Mesenchymal stem cell (in vitro differentiated cells and primary cell): Measurements from ENCODE around the gene NFATC2IP.
A peak's percentile ranks its signal among the peaks of the same experiment; 100 is the strongest.
"Not testable (repeated sequence)": the region's sequence is repeated elsewhere in the genome, so short reads cannot be mapped to it uniquely, and the experiment has no call there.

Source experiments
- DNase-seq: peaks from one replicate; pipeline ENCODE4 v3.0.0-alpha.2; 2013
- H2AFZ ChIP-seq: one replicate; pipeline ENCODE4 v1.6.1; 2013; ENCODE audit warnings: low read depth, mild to moderate bottlenecking, control low read depth, inconsistent platforms, low read length, moderate library complexity
- H2AK5ac ChIP-seq: 2 replicates; pipeline ENCODE4 v1.6.1; 2013; ENCODE audit warnings: low read length, moderate library complexity, mild to moderate bottlenecking, inconsistent platforms; ENCODE audit not compliant: severe bottlenecking
- H2BK120ac ChIP-seq: one replicate; pipeline ENCODE4 v1.6.1; 2013; ENCODE audit warnings: low read depth, mild to moderate bottlenecking, inconsistent platforms, low read length, moderate library complexity
- H2BK12ac ChIP-seq, 2 experiments: one replicate each; pipeline ENCODE4 v1.6.1; 2013; ENCODE audit warnings: inconsistent platforms in 2 of 2, low read length in 2 of 2, mild to moderate bottlenecking in 2 of 2, moderate library complexity in 2 of 2, control low read depth in 1 of 2
- H2BK15ac ChIP-seq: one replicate; pipeline ENCODE4 v1.6.1; 2013; ENCODE audit warnings: mild to moderate bottlenecking, low read depth, inconsistent platforms; ENCODE audit not compliant: poor library complexity, severe bottlenecking
- H2BK5ac ChIP-seq: 2 replicates; pipeline ENCODE4 v1.6.1; 2013; ENCODE audit warnings: low read depth, mild to moderate bottlenecking, low read length, control low read depth, inconsistent platforms; ENCODE audit not compliant: poor library complexity, severe bottlenecking
- H3K14ac ChIP-seq, 2 experiments: one replicate each; pipeline ENCODE4 v1.6.1; 2013; ENCODE audit warnings: inconsistent platforms in 2 of 2, low read length in 2 of 2, control low read depth in 1 of 2, mild to moderate bottlenecking in 1 of 2, moderate library complexity in 1 of 2
- H3K18ac ChIP-seq, 2 experiments: one replicate each; pipeline ENCODE4 v1.6.1; 2013; ENCODE audit warnings: inconsistent platforms in 2 of 2, low read length in 2 of 2, control low read depth in 1 of 2, low read depth in 1 of 2, mild to moderate bottlenecking in 1 of 2
- H3K23ac ChIP-seq, 2 experiments: one replicate each; pipeline ENCODE4 v1.6.1; 2013; ENCODE audit warnings: inconsistent platforms in 2 of 2, low read length in 2 of 2, mild to moderate bottlenecking in 2 of 2, moderate library complexity in 2 of 2, control low read depth in 1 of 2
- H3K27ac ChIP-seq: 2 replicates; pipeline ENCODE4 v1.5.1; 2013; ENCODE audit warnings: mild to moderate bottlenecking, moderate library complexity, low read length, control low read depth, inconsistent platforms; ENCODE audit not compliant: poor library complexity, severe bottlenecking
- H3K27me3 ChIP-seq, 2 experiments: 2 replicates each; pipeline versions ENCODE4 v1.6.1 to v1.7.0; 2013; ENCODE audit warnings: low read length in 2 of 2, mild to moderate bottlenecking in 2 of 2, moderate library complexity in 2 of 2, control low read depth in 1 of 2, inconsistent platforms in 1 of 2; ENCODE audit not compliant: control insufficient read depth in 1 of 2, insufficient read depth in 1 of 2
- H3K36me3 ChIP-seq, 2 experiments: 2 replicates each; pipeline versions ENCODE4 v1.6.1 to v1.7.0; 2013; ENCODE audit warnings: low read length in 2 of 2, control low read depth in 1 of 2, inconsistent platforms in 1 of 2, low read depth in 1 of 2, mild to moderate bottlenecking in 1 of 2; ENCODE audit not compliant: insufficient read depth in 2 of 2, control insufficient read depth in 1 of 2
- H3K4ac ChIP-seq, 2 experiments: one replicate each; pipeline ENCODE4 v1.6.1; 2013; ENCODE audit warnings: inconsistent platforms in 2 of 2, low read length in 2 of 2, mild to moderate bottlenecking in 2 of 2, moderate library complexity in 2 of 2, control low read depth in 1 of 2, low read depth in 1 of 2
- H3K4me1 ChIP-seq: 2 replicates; pipeline ENCODE4 v1.6.1; 2013; ENCODE audit warnings: low read depth, low read length, control low read depth; ENCODE audit not compliant: control insufficient read depth, insufficient read depth
- H3K4me2 ChIP-seq: 2 replicates; pipeline ENCODE4 v1.6.1; 2013; ENCODE audit warnings: low read length, mild to moderate bottlenecking, inconsistent platforms; ENCODE audit not compliant: poor library complexity, severe bottlenecking
- H3K4me3 ChIP-seq, 2 experiments: 2 replicates each; pipeline versions ENCODE4 v1.5.1 to v1.7.0; 2013; ENCODE audit warnings: low read length in 2 of 2, mild to moderate bottlenecking in 2 of 2, control low read depth in 1 of 2, low read depth in 1 of 2; ENCODE audit not compliant: insufficient read depth in 1 of 2
- H3K79me1 ChIP-seq: replicated peaks from 2 replicates; pipeline ENCODE4 v1.6.1; 2013; ENCODE audit warnings: mild to moderate bottlenecking, control low read depth, low read length, inconsistent platforms; ENCODE audit not compliant: poor library complexity, severe bottlenecking
- H3K9ac ChIP-seq: 2 replicates; pipeline ENCODE4 v1.7.0; 2013; ENCODE audit warnings: mild to moderate bottlenecking, low read length, moderate library complexity
- H3K9me3 ChIP-seq: 2 replicates; pipeline ENCODE4 v1.7.0; 2013; ENCODE audit warnings: mild to moderate bottlenecking, low read length; ENCODE audit not compliant: control insufficient read depth
- H4K8ac ChIP-seq: one replicate; pipeline ENCODE4 v1.6.1; 2013; ENCODE audit warnings: inconsistent platforms, mild to moderate bottlenecking, low read length, moderate library complexity
- H4K91ac ChIP-seq: one replicate; pipeline ENCODE4 v1.6.1; 2013; ENCODE audit warnings: mild to moderate bottlenecking, low read length, inconsistent platforms
- WGBS: methylation state at CpG from one replicate; pipeline ENCODE4 v1.1.7; 2013; ENCODE audit warnings: mixed read lengths; 5-methylcytosine and 5-hydroxymethylcytosine counted together

NFATC2IP gene

GRCh38 chr16:28924399-28924761 lies 26.4 kb upstream of the NFATC2IP start:
- no peaks in the 10 kb centered on the region for H3K27me3 ChIP-seq
- H3K9ac ChIP-seq: peak overlapping the region; percentile 51
- WGBS: 24% methylated on average over 15 of the region's 15 CpGs
- H3K4ac ChIP-seq: peak overlapping the region in 1 of 2 experiments; percentile 72
- H3K79me1 ChIP-seq: peaks cover 10% of the 10 kb centered on the region
- H3K4me2 ChIP-seq: peak overlapping the region; percentile 50
- no peak for DNase-seq
- no peaks in the 10 kb centered on the region for H3K9me3 ChIP-seq
- peak overlapping the region; percentile 94 to 98 for H3K4me3 ChIP-seq
- no peak overlapping the region for H4K91ac ChIP-seq
- H2BK5ac ChIP-seq: no peak overlapping the region
- no peak overlapping the region for H3K27ac ChIP-seq
- peak overlapping the region in 1 of 2 experiments; percentile 55 for H3K18ac ChIP-seq
- H3K4me1 ChIP-seq: peaks cover 12% of the 10 kb centered on the region
- no peak overlapping the region for H2BK120ac ChIP-seq
- peaks cover 15 to 32% of the 10 kb centered on the region in 2 experiments for H3K36me3 ChIP-seq
- peak overlapping the region in 1 of 2 experiments; percentile 88 for H2BK12ac ChIP-seq
- no peak overlapping the region for H4K8ac ChIP-seq
- no peak overlapping the region for H2AK5ac ChIP-seq
- peak overlapping the region in 1 of 2 experiments; percentile 35 for H3K14ac ChIP-seq
- H3K23ac ChIP-seq: peak overlapping the region in 1 of 2 experiments; percentile 97
- no peak overlapping the region for H2BK15ac ChIP-seq
- peak overlapping the region; percentile 56 for H2AFZ ChIP-seq

- Histone ChIP-seq H2AFZ (peak within 1 kb of the TSS; percentile 99), H3K9me3 (no peaks in the 10 kb centered on the region), H3K27ac (peak within 1 kb of the TSS; percentile 83), H3K14ac (peak within 1 kb of the TSS in 1 of 2 experiments; percentile 100), H3K23ac (peak within 1 kb of the TSS in 1 of 2 experiments; percentile 97), H3K4me3 (peak within 1 kb of the TSS; percentile 94 to 98), H2BK120ac (peak within 1 kb of the TSS; percentile 93), H2BK5ac (peak within 1 kb of the TSS; percentile 95), H2AK5ac (peak within 1 kb of the TSS; percentile 65), H3K9ac (peak within 1 kb of the TSS; percentile 98), H3K36me3 (peaks cover 10 to 27% of the 10 kb centered on the region in 2 experiments), H3K27me3 (no peaks in the 10 kb centered on the region), H3K79me1 (peaks cover 10% of the 10 kb centered on the region), H3K4ac (peak within 1 kb of the TSS; percentile 92 to 95), H2BK12ac (peak within 1 kb of the TSS; percentile 32 to 100), H3K4me2 (peak within 1 kb of the TSS; percentile 78), H3K18ac (peak within 1 kb of the TSS; percentile 89 to 100), H4K91ac (peak within 1 kb of the TSS; percentile 98), H4K8ac (peak within 1 kb of the TSS; percentile 100), H3K4me1 (peaks cover 12% of the 10 kb centered on the region), H2BK15ac (peak within 1 kb of the TSS; percentile 99)
- WGBS: 1% methylated on average over 59 of the region's 66 CpGs
- DNase-seq: peak; percentile 90
Measured at GRCh38 chr16:28924762-28925385, 25.9 kb upstream of the NFATC2IP start, which contains the start of gene RABEP2. TSS of gene RABEP2 (minus strand) at chr16:28925238. CDS start at chr16:28925163, 75 bp downstream.

- peak overlapping the region; percentile 80 to 94 for H3K4me3 ChIP-seq
- H3K4ac ChIP-seq: peak overlapping the region; percentile 92 to 95
- peak overlapping the region; percentile 55 for H2BK15ac ChIP-seq
- H3K9me3 ChIP-seq: no peaks in the 10 kb centered on the region
- peak overlapping the region; percentile 32 to 71 for H2BK12ac ChIP-seq
- H2BK5ac ChIP-seq: peak overlapping the region; percentile 95
- peaks cover 10% of the 10 kb centered on the region for H3K79me1 ChIP-seq
- peak overlapping the region; percentile 78 for H3K4me2 ChIP-seq
- H3K14ac ChIP-seq: peak overlapping the region in 1 of 2 experiments; percentile 98
- H3K18ac ChIP-seq: peak overlapping the region; percentile 77 to 100
- peak overlapping the region; percentile 93 for H4K91ac ChIP-seq
- DNase-seq: peak; percentile 84
- no peak overlapping the region for H2BK120ac ChIP-seq
- no peaks in the 10 kb centered on the region for H3K27me3 ChIP-seq
- H3K23ac ChIP-seq: peak overlapping the region in 1 of 2 experiments; percentile 34
- H3K36me3 ChIP-seq: peaks cover 9 to 26% of the 10 kb centered on the region in 2 experiments
- H3K4me1 ChIP-seq: peaks cover 12% of the 10 kb centered on the region
- peak overlapping the region; percentile 98 for H3K9ac ChIP-seq
- H3K27ac ChIP-seq: peak overlapping the region; percentile 83
- peak overlapping the region; percentile 99 for H4K8ac ChIP-seq
- H2AK5ac ChIP-seq: peak overlapping the region; percentile 65
- H2AFZ ChIP-seq: peak overlapping the region; percentile 66
- under 1% methylated on average over 45 of the region's 48 CpGs for WGBS
Measured at GRCh38 chr16:28925386-28926228, 25.1 kb upstream of the NFATC2IP start.

GRCh38 chr16:28926284-28926683 lies 24.5 kb upstream of the NFATC2IP start:
- H2AFZ ChIP-seq, H4K8ac ChIP-seq, DNase-seq, H4K91ac ChIP-seq, H2BK120ac ChIP-seq, H3K9me3 ChIP-seq, H3K27me3 ChIP-seq, H3K4ac ChIP-seq, H2BK12ac ChIP-seq, H3K14ac ChIP-seq, H3K18ac ChIP-seq, H3K79me1 ChIP-seq, H2BK5ac ChIP-seq, H3K27ac ChIP-seq, H3K4me2 ChIP-seq, H2BK15ac ChIP-seq, H3K23ac ChIP-seq, H2AK5ac ChIP-seq: not testable (repeated sequence)
- no CpG with 5 or more reads among the region's 2 CpGs for WGBS
- H3K9ac ChIP-seq: peak overlapping the region; percentile 98
- peaks cover 13% of the 10 kb centered on the region for H3K4me1 ChIP-seq
- peak overlapping the region in 1 of 2 experiments; percentile 94 for H3K4me3 ChIP-seq
- H3K36me3 ChIP-seq: peaks cover 6 to 21% of the 10 kb centered on the region in 2 experiments
